Naive thymus-derived CD4-positive, alpha-beta T cell (primary cell): ENCODE results near the gene LMLN. TPM values are rescaled to one million over a fixed set of nuclear protein-coding genes. Genes with fewer than 3 reads are reported as not detected.
A peak's percentile ranks its signal among the peaks of the same experiment; 100 is the strongest.
"Not testable (repeated sequence)": the region's sequence is repeated elsewhere in the genome, so short reads cannot be mapped to it uniquely, and the experiment has no call there.

Experiments
- ATAC-seq: fragments of 150-1000 bp; cut with Tn5 transposase; 2 replicates; pipeline ENCODE4 v1.10.0; 2021; ENCODE audit warnings: mild to moderate bottlenecking, moderate library complexity
- CTCF ChIA-PET: fragments of 350-600 bp; sonication (Branson Sonifier 250); formaldehyde crosslinking; loops from one replicate; lab custom pipeline; 2021; ENCODE audit warnings: antibody characterized with exemption; lab: Charles Lee
- POLR2A ChIA-PET: fragments of 350-600 bp; sonication (Branson Sonifier 250); formaldehyde crosslinking; loops from one replicate; lab custom pipeline; 2021; ENCODE audit warnings: antibody characterized with exemption, inconsistent platforms; lab: Charles Lee
- DNase-seq, 9 donors: peaks; one replicate each; pipeline versions ENCODE4 v3.0.0 to v3.0.0-alpha.2; 2020 to 2022; ENCODE audit warnings: mixed read lengths in 1 of 9
- H3K27ac ChIP-seq: one replicate; pipeline ENCODE4 v1.7.0; 2013; ENCODE audit warnings: mild to moderate bottlenecking, low read depth, low read length, moderate library complexity
- H3K27me3 ChIP-seq, 2 donors: one replicate each; pipeline ENCODE4 v1.7.0; 2013; ENCODE audit warnings: low read length in 2 of 2, mild to moderate bottlenecking in 2 of 2, moderate library complexity in 2 of 2; ENCODE audit not compliant: control insufficient read depth in 2 of 2, insufficient read depth in 2 of 2
- H3K36me3 ChIP-seq, 3 experiments: 1 replicate in 2 of 3; 2 replicates in 1 of 3; pipeline ENCODE4 v1.7.0; 2013; ENCODE audit warnings: low read length in 3 of 3, mild to moderate bottlenecking in 3 of 3, moderate library complexity in 1 of 3; ENCODE audit not compliant: insufficient read depth in 3 of 3, control insufficient read depth in 2 of 3
- H3K4me1 ChIP-seq, 2 donors: one replicate each; pipeline ENCODE4 v1.7.0; 2013; ENCODE audit warnings: low read length in 2 of 2, mild to moderate bottlenecking in 2 of 2, moderate library complexity in 1 of 2; ENCODE audit not compliant: control insufficient read depth in 2 of 2, insufficient read depth in 2 of 2
- H3K4me3 ChIP-seq: 2 replicates; pipeline ENCODE4 v1.7.0; 2013; ENCODE audit warnings: mild to moderate bottlenecking, low read length
- H3K9me3 ChIP-seq, 3 experiments: 1 replicate in 2 of 3; 2 replicates in 1 of 3; pipeline ENCODE4 v1.7.0; 2013; ENCODE audit warnings: low read length in 3 of 3; ENCODE audit not compliant: control insufficient read depth in 2 of 3
- H3K27ac Mint-ChIP-seq, 9 donors: one replicate each; pipeline ENCODE4 v1.8.0; 2020 to 2022; ENCODE audit warnings: mixed read lengths in 9 of 9, mild to moderate bottlenecking in 8 of 9, moderate library complexity in 5 of 9, inconsistent platforms in 2 of 9
- H3K27me3 Mint-ChIP-seq, 5 donors: one replicate each; pipeline ENCODE4 v1.8.0; 2021 to 2022; ENCODE audit warnings: mixed read lengths in 5 of 5, mild to moderate bottlenecking in 1 of 5
- H3K36me3 Mint-ChIP-seq, 5 donors: one replicate each; pipeline ENCODE4 v1.8.0; 2020 to 2022; ENCODE audit warnings: mixed read lengths in 5 of 5, mild to moderate bottlenecking in 3 of 5, inconsistent platforms in 1 of 5
- H3K4me1 Mint-ChIP-seq, 7 donors: one replicate each; pipeline ENCODE4 v1.8.0; 2020 to 2022; ENCODE audit warnings: mixed read lengths in 7 of 7, mild to moderate bottlenecking in 3 of 7, inconsistent platforms in 1 of 7
- H3K4me3 Mint-ChIP-seq, 10 donors: one replicate each; pipeline ENCODE4 v1.8.0; 2020 to 2022; ENCODE audit warnings: mild to moderate bottlenecking in 10 of 10, mixed read lengths in 10 of 10, moderate library complexity in 6 of 10, inconsistent platforms in 2 of 10
- H3K9me3 Mint-ChIP-seq, 11 donors: one replicate each; pipeline ENCODE4 v1.8.0; 2020 to 2022; ENCODE audit warnings: mixed read lengths in 11 of 11, mild to moderate bottlenecking in 4 of 11, inconsistent platforms in 1 of 11, moderate library complexity in 1 of 11
- intact Hi-C, 2 donors: fragments of 100-400 bp; cut with micrococcal nuclease; formaldehyde crosslinking; loops; one replicate each; pipeline ENCODE4 v1.15.1; 2023
- polyA plus RNA-seq, 2 donors: library from polyadenylated mRNA; unstranded; fragments of 300-500 nt; fragmentation: Illumina TruSeq; gene quantifications; one replicate each; pipeline ENCODE4 v1.2.3, GENCODE V29; 2021
- total RNA-seq, 6 experiments: library from RNA in 5 of 6; stranded (reverse) in 5 of 6; gene quantifications; 1 replicate in 5 of 6; 2 replicates in 1 of 6; pipeline ENCODE4 v1.2.3 and lab custom pipeline; 2021 to 2026

The LMLN gene
- total and polyA plus RNA-seq, 7 experiments from 2014 or later = 1.5 to 10.9 (median 4.6) TPM

DNA sequence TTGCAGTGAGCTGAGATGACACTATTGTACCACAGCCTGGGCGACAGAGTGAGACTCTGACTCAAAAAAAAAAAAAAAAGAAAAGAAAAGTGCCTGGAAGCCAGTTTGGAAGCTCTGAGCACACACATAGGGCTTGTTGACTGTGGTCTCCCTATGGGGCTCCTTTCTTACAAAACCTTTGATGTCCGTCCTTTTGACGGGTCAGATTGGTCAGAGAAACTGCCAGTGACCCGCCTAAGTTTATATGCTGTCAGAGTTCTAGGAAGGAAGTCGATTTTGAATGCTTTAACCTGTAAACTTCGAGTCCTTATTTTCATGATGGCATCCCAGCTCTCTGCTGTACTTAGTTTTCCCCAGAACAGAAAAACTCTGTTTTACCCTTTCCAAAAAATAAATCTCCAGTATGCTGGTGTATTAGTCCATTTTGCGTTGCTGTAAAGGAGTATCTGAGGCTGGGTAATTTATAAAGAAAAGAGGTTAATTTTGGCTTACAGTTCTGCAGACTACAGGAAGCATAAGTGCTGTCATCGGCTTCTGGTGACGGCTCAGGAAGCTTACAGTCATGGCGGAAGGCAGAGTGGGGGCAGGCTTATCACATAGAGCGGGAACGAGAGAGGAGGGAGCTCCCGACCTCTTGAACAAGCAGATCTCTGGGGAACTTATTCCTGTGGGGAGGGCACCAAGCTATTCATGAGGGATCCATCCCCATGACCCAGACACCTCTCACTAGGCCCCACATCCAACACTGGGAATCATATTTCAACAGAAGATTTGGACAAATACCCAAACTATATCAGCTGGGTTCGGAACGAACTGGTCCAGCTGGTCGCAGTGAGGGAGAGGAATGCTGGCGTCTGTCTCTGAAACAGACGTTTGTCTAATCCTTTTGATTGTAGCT is 72.3 kb downstream of the LMLN start:
- no peak for DNase-seq
- peak overlapping the region in 2 of 9 donors; percentile 42 to 48 for H3K27ac Mint-ChIP-seq
- no peaks in the 10 kb centered on the region for H3K27me3 Mint-ChIP-seq
- H3K9me3 ChIP-seq = no peaks in the 10 kb centered on the region
- no peaks in the 10 kb centered on the region for H3K9me3 Mint-ChIP-seq
- no peak overlapping the region for H3K4me3 ChIP-seq
- peaks cover 0 to 45% (median 10%) of the 10 kb centered on the region in 5 donors for H3K36me3 Mint-ChIP-seq
- POLR2A ChIA-PET = no interaction called here
- H3K4me1 ChIP-seq = no peaks in the 10 kb centered on the region
- no peak for ATAC-seq
- CTCF ChIA-PET = no interaction called here
- no peak overlapping the region for H3K27ac ChIP-seq
- intact Hi-C loops = no loop called here
- peaks cover 0 to 2% (median 0%) of the 10 kb centered on the region in 7 donors for H3K4me1 Mint-ChIP-seq
- H3K36me3 ChIP-seq = no peaks in the 10 kb centered on the region
- H3K4me3 Mint-ChIP-seq = no peak overlapping the region
- H3K27me3 ChIP-seq = no peaks in the 10 kb centered on the region

DNA sequence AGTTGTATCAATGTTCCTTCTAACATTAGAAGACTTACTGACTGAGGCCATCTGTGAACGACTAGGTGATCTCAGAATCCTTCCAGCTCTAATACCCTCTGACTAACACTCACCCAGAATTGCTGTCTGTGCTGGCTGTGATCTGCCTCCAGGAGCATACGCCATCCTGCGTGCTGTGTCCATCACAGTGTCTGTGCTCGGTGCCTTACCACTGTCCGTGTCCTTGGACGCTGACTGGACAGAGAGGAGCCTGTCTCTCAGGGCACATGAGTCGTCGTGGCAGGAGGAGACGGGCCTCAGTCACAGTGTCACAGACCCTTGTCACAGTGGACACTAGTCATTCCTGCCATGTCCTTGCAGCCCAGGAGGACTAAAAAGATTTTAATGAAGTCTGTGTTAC is 83.1 kb downstream of the LMLN start:
- Mint-ChIP-seq H3K4me1 (peaks cover 0 to 5% (median 0%) of the 10 kb centered on the region in 7 donors), H3K27me3 (no peaks in the 10 kb centered on the region), H3K27ac (no peak overlapping the region), H3K4me3 (no peak overlapping the region), H3K36me3 (peaks cover 6 to 30% (median 19%) of the 10 kb centered on the region in 5 donors), H3K9me3 (peaks cover 0 to 4% (median 0%) of the 10 kb centered on the region in 11 donors)
- ChIA-PET CTCF (no interaction called here), POLR2A (no interaction called here)
- Histone ChIP-seq H3K4me1 (no peaks in the 10 kb centered on the region), H3K27me3 (no peaks in the 10 kb centered on the region), H3K36me3 (peaks cover 0 to 7% (median 0%) of the 10 kb centered on the region in 3 experiments), H3K9me3 (no peaks in the 10 kb centered on the region), H3K4me3 (no peak overlapping the region), H3K27ac (no peak overlapping the region)
- intact Hi-C loops = no loop called here
- ATAC-seq (no peak), DNase-seq (no peak)

DNA sequence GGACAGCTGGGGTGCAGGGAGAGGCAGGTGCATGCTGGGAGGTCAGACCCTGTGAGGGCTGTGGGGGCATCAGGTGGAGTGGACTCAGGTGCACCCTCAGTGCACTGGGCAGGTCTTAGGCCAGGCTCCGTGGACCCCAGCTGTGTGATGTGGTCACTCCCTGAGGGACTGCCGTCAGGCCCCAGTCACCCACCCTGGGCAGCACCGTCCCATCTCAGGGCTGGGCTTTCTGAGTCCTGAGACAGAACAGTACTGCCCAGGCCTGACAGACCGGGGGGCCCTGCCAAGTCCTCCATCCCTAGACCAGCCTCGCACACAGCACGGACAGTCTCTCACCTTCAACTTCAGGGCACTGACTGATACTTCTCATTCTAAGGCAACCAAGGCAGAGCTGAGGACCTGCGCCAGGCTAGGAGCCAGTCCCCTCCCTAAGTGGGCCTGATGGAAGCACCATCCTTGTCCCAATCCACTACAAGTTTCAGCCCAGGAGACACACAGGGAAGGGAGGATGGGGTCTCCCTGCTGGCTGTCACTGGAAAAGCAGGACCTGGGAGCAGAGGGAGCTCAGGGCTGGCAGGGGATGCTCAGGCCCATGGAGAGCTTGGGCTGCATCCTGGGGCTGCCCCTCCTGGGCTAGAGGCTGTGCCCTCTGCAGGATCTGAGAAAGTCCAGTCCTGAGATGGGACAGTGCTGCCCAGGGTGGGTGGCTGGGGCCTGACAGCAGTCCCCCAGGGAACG is 86.3 kb downstream of the LMLN start:
- H3K4me3 Mint-ChIP-seq = no peak overlapping the region
- H3K4me3 ChIP-seq = no peak overlapping the region
- no peaks in the 10 kb centered on the region for H3K4me1 ChIP-seq
- no peaks in the 10 kb centered on the region for H3K36me3 ChIP-seq
- peaks cover 0 to 5% (median 0%) of the 10 kb centered on the region in 5 donors for H3K36me3 Mint-ChIP-seq
- intact Hi-C loops = no loop called here
- ChIA-PET CTCF (no interaction called here), POLR2A (no interaction called here)
- no peak overlapping the region for H3K27ac ChIP-seq
- H3K27me3 ChIP-seq = no peaks in the 10 kb centered on the region
- peaks cover 0 to 5% (median 0%) of the 10 kb centered on the region in 7 donors for H3K4me1 Mint-ChIP-seq
- DNase-seq (no peak), ATAC-seq (no peak)
- H3K27me3 Mint-ChIP-seq = peaks cover 0 to 3% (median 0%) of the 10 kb centered on the region in 5 donors
- no peaks in the 10 kb centered on the region for H3K9me3 Mint-ChIP-seq
- no peaks in the 10 kb centered on the region for H3K9me3 ChIP-seq
- no peak overlapping the region for H3K27ac Mint-ChIP-seq

DNA sequence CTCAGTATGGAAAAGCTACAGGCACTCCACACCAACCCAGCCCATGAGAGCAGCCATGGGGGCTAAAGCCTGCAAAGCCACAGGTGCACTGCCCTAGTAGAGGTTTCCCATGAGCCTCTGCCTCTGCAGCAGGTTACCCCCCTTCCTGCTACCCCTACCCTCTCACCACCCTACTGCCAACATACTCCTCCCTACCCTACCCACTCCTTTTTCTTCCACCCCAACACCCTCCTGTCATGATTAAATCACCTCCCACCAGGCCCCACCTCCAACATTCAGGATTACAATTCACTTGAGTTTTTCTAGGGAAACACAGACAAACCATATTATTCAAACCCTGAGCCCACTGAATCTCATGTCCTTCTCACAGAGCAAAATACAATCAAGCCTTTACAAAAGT is 88.4 kb downstream of the LMLN start:
- H3K27ac Mint-ChIP-seq = no peak overlapping the region
- H3K27ac ChIP-seq = no peak overlapping the region
- ChIA-PET POLR2A (no interaction called here), CTCF (no interaction called here)
- no peaks in the 10 kb centered on the region for H3K9me3 ChIP-seq
- H3K4me3 Mint-ChIP-seq = no peak overlapping the region
- DNase-seq = no peak
- H3K4me1 Mint-ChIP-seq = peaks cover 0 to 5% (median 0%) of the 10 kb centered on the region in 7 donors
- H3K27me3 Mint-ChIP-seq = peaks cover 0 to 10% (median 0%) of the 10 kb centered on the region in 5 donors
- no peaks in the 10 kb centered on the region for H3K4me1 ChIP-seq
- peaks cover 0 to 4% (median 0%) of the 10 kb centered on the region in 5 donors for H3K36me3 Mint-ChIP-seq
- intact Hi-C loops = no loop called here
- H3K27me3 ChIP-seq = no peaks in the 10 kb centered on the region
- H3K36me3 ChIP-seq = no peaks in the 10 kb centered on the region
- no peak overlapping the region for H3K4me3 ChIP-seq
- no peak for ATAC-seq
- H3K9me3 Mint-ChIP-seq = peaks cover 0 to 2% (median 0%) of the 10 kb centered on the region in 11 donors

DNA sequence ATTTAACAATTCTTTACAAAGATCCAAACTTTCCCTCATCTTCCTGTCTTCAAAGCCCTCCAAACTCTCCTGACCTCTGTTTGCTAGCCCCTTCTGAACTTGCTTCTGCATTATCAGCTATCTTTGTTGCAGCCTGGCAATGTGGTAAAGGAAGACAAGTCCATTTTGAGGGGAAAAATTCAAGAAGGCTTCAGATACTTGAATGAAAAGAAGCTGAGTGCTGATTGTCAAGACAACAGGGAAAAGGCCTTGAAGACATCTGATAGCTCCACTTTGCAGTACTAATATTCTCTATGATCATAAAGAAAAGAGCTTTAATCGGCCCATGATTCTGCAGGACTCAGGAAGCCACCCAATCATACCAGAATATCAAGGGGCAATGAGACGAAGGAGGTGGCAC is 91.8 kb downstream of the LMLN start:
- Histone ChIP-seq H3K36me3 (no peaks in the 10 kb centered on the region), H3K27me3 (no peaks in the 10 kb centered on the region), H3K4me1 (no peaks in the 10 kb centered on the region), H3K4me3 (no peak overlapping the region), H3K27ac (no peak overlapping the region), H3K9me3 (no peaks in the 10 kb centered on the region)
- DNase-seq (no peak), ATAC-seq (no peak)
- ChIA-PET POLR2A (no interaction called here), CTCF (no interaction called here)
- intact Hi-C loops = no loop called here
- no peak overlapping the region for H3K27ac Mint-ChIP-seq
- peaks cover 0 to 4% (median 0%) of the 10 kb centered on the region in 7 donors for H3K4me1 Mint-ChIP-seq
- H3K4me3 Mint-ChIP-seq = no peak overlapping the region
- H3K36me3 Mint-ChIP-seq = peaks cover 0 to 4% (median 0%) of the 10 kb centered on the region in 5 donors
- peaks cover 4 to 11% (median 6%) of the 10 kb centered on the region in 5 donors for H3K27me3 Mint-ChIP-seq
- peaks cover 0 to 2% (median 0%) of the 10 kb centered on the region in 11 donors for H3K9me3 Mint-ChIP-seq

DNA sequence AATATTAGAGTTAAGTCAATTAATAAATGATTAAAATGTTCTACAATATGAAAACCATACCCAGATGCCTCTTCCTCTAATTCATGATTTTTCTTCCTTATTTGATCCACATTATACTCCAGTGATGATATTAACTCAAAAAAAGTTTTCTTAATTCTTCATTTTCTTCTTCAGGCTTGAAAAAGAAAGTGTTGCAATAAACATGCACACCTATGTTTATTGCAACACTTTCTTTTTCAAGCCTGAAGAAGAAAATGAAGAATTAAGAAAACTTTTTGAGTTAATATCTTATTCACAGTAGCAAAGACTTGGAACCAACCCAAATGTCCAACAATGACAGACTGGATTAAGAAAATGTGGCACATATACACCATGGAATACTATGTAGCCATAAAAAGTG is 93.4 kb downstream of the LMLN start:
- POLR2A ChIA-PET, intact Hi-C loops, H3K27ac ChIP-seq, H3K36me3 ChIP-seq, H3K4me1 ChIP-seq, H3K9me3 ChIP-seq, H3K27ac Mint-ChIP-seq, ATAC-seq, H3K4me1 Mint-ChIP-seq, DNase-seq, H3K9me3 Mint-ChIP-seq, H3K4me3 Mint-ChIP-seq, H3K4me3 ChIP-seq, H3K36me3 Mint-ChIP-seq, H3K27me3 ChIP-seq: not testable (repeated sequence)
- peaks cover 8 to 19% (median 14%) of the 10 kb centered on the region in 5 donors for H3K27me3 Mint-ChIP-seq
- CTCF ChIA-PET = interaction anchor here (0.6 kb wide), 1 partner anchor 373 kb away, joined by 3 read pairs; no protein-coding TSS in a partner anchor
